ENCODE measurements around the gene IL1RN. TPM values are rescaled to one million over a fixed set of nuclear protein-coding genes. Genes with fewer than 3 reads are reported as not detected.

IL1RN gene
- total RNA-seq: under 1 TPM in 1 of 2 experiments, not detected in 1; 0.31 TPM

- POLR2A ChIA-PET: no interaction called here
Observed at GRCh38 chr2:113126845-113127645, at the start of gene IL1RN. IL1RN (plus strand) TSS chr2:113127598; CDS start chr2:113127625, 27 bp downstream.

GRCh38 chr2:113077921-113078320 is 49.5 kb upstream of the IL1RN start:
- ATAC-seq: no peak
- no peak overlapping the region for H3K4me3 Mint-ChIP-seq
- DNase-seq: no peak
- no peaks in the 10 kb centered on the region for H3K36me3 Mint-ChIP-seq (ENCODE audit: low read depth)
- H3K4me1 Mint-ChIP-seq (ENCODE audit: low read depth): peaks cover 30% of the 10 kb centered on the region
- ChIA-PET POLR2A (interaction anchor here (0.5 kb wide), 1 partner anchor 55 kb away, joined by 5 read pairs; no protein-coding TSS in a partner anchor), CTCF (interaction anchor here (1.0 to 12.0 kb wide), 7 partner anchors 9 to 171 kb away, joined by 3 to 215 read pairs (median 7); partner anchors contain the start of genes IL1F10 and PSD4)
- H3K27me3 Mint-ChIP-seq (ENCODE audit: low read depth): peaks cover 4% of the 10 kb centered on the region
- H3K9me3 Mint-ChIP-seq (ENCODE audit: insufficient read depth): no peaks in the 10 kb centered on the region
- H3K27ac Mint-ChIP-seq: no peak overlapping the region

More at GRCh38 chr2:113126845-113127645, at the start of gene IL1RN:
- no peak for ATAC-seq
- DNase-seq: peak; percentile 14
- H3K9me3 Mint-ChIP-seq (ENCODE audit: insufficient read depth): no peaks in the 10 kb centered on the region
- H3K4me3 Mint-ChIP-seq: no peak within 1 kb of the TSS
- no peaks in the 10 kb centered on the region for H3K36me3 Mint-ChIP-seq (ENCODE audit: low read depth)
- CTCF ChIA-PET: interaction anchor here (0.9 to 5.0 kb wide), 2 partner anchors 11 to 42 kb away, joined by 3 to 31 read pairs; no protein-coding TSS in a partner anchor
- peaks cover 6% of the 10 kb centered on the region for H3K27me3 Mint-ChIP-seq (ENCODE audit: low read depth)
- H3K4me1 Mint-ChIP-seq (ENCODE audit: low read depth): peaks cover 24% of the 10 kb centered on the region
- H3K27ac Mint-ChIP-seq: no peak within 1 kb of the TSS

- ATAC-seq (no peak), DNase-seq (no peak)
- peaks cover 30% of the 10 kb centered on the region for H3K4me1 Mint-ChIP-seq (ENCODE audit: low read depth)
- H3K4me3 Mint-ChIP-seq: no peak overlapping the region
- peaks cover 8% of the 10 kb centered on the region for H3K27me3 Mint-ChIP-seq (ENCODE audit: low read depth)
- POLR2A ChIA-PET: interaction anchor here (0.5 kb wide), 1 partner anchor 55 kb away, joined by 5 read pairs; no protein-coding TSS in a partner anchor
- H3K9me3 Mint-ChIP-seq (ENCODE audit: insufficient read depth): no peaks in the 10 kb centered on the region
- H3K36me3 Mint-ChIP-seq (ENCODE audit: low read depth): no peaks in the 10 kb centered on the region
- no peak overlapping the region for H3K27ac Mint-ChIP-seq
- CTCF ChIA-PET: interaction anchor here (1.0 to 12.0 kb wide), 7 partner anchors 9 to 170 kb away, joined by 3 to 215 read pairs (median 7); partner anchors contain the start of genes IL1F10 and PSD4
Observed at GRCh38 chr2:113078350-113078839, 49.0 kb upstream of the IL1RN start.

- ChIA-PET CTCF (interaction anchor here (1.3 to 12.0 kb wide), 21 partner anchors 10 to 361 kb away, joined by 4 to 215 read pairs (median 9); partner anchors contain the start of genes IL1F10 and PSD4), POLR2A (no interaction called here)
- Mint-ChIP-seq H3K9me3 (ENCODE audit: insufficient read depth) (no peaks in the 10 kb centered on the region), H3K27me3 (ENCODE audit: low read depth) (peaks cover 8% of the 10 kb centered on the region), H3K4me1 (ENCODE audit: low read depth) (peaks cover 28% of the 10 kb centered on the region), H3K4me3 (no peak overlapping the region), H3K36me3 (ENCODE audit: low read depth) (no peaks in the 10 kb centered on the region), H3K27ac (no peak overlapping the region)
- no peak for DNase-seq
- no peak for ATAC-seq
Observed at GRCh38 chr2:113079131-113079530, 48.3 kb upstream of the IL1RN start.

- Mint-ChIP-seq H3K9me3 (ENCODE audit: insufficient read depth) (no peaks in the 10 kb centered on the region), H3K4me3 (no peak overlapping the region), H3K4me1 (ENCODE audit: low read depth) (peaks cover 19% of the 10 kb centered on the region), H3K27ac (no peak overlapping the region), H3K36me3 (ENCODE audit: low read depth) (no peaks in the 10 kb centered on the region), H3K27me3 (ENCODE audit: low read depth) (peaks cover 8% of the 10 kb centered on the region)
- ATAC-seq (peak; percentile 42), DNase-seq (peak; percentile 61)
- POLR2A ChIA-PET: interaction anchor here (0.6 to 1.2 kb wide), 2 partner anchors 94 to 96 kb away, joined by 3 to 4 read pairs; partner anchors contain the start of gene PSD4
- CTCF ChIA-PET: interaction anchor here (0.6 to 12.0 kb wide), 62 partner anchors 9 to 362 kb away, joined by 3 to 215 read pairs (median 5); partner anchors contain the start of genes IL1F10 and PSD4
Observed at GRCh38 chr2:113080134-113080533, 47.3 kb upstream of the IL1RN start.

- Mint-ChIP-seq H3K27me3 (ENCODE audit: low read depth) (peaks cover 8% of the 10 kb centered on the region), H3K27ac (no peak overlapping the region), H3K4me3 (no peak overlapping the region), H3K9me3 (ENCODE audit: insufficient read depth) (no peaks in the 10 kb centered on the region), H3K4me1 (ENCODE audit: low read depth) (peaks cover 6% of the 10 kb centered on the region), H3K36me3 (ENCODE audit: low read depth) (no peaks in the 10 kb centered on the region)
- DNase-seq (no peak), ATAC-seq (no peak)
- CTCF ChIA-PET: interaction anchor here (1.4 to 12.0 kb wide), 5 partner anchors 8 to 309 kb away, joined by 4 to 215 read pairs (median 29); no protein-coding TSS in a partner anchor
- POLR2A ChIA-PET: interaction anchor here (0.6 kb wide), 1 partner anchor 35 kb away, joined by 3 read pairs; no protein-coding TSS in a partner anchor
Observed at GRCh38 chr2:113081488-113082210, 45.7 kb upstream of the IL1RN start.

GRCh38 chr2:113083296-113083695 is 44.1 kb upstream of the IL1RN start:
- no peak for DNase-seq

GRCh38 chr2:113084249-113085000 is 43.0 kb upstream of the IL1RN start:
- CTCF ChIA-PET: interaction anchor here (0.6 to 12.0 kb wide), 12 partner anchors 9 to 1157 kb away, joined by 3 to 215 read pairs (median 4); partner anchors contain the start of genes IL1F10 and PSD4
- H3K27ac Mint-ChIP-seq: no peak overlapping the region
- peaks cover 1% of the 10 kb centered on the region for H3K4me1 Mint-ChIP-seq (ENCODE audit: low read depth)
- H3K27me3 Mint-ChIP-seq (ENCODE audit: low read depth): peaks cover 10% of the 10 kb centered on the region
- ATAC-seq (peak; percentile 70), DNase-seq (no peak)
- H3K9me3 Mint-ChIP-seq (ENCODE audit: insufficient read depth): no peaks in the 10 kb centered on the region
- no peak overlapping the region for H3K4me3 Mint-ChIP-seq
- no peaks in the 10 kb centered on the region for H3K36me3 Mint-ChIP-seq (ENCODE audit: low read depth)
- POLR2A ChIA-PET: no interaction called here

More at GRCh38 chr2:113083296-113083695, 44.1 kb upstream of the IL1RN start:
- Mint-ChIP-seq H3K4me3 (no peak overlapping the region), H3K27ac (no peak overlapping the region), H3K36me3 (ENCODE audit: low read depth) (no peaks in the 10 kb centered on the region), H3K9me3 (ENCODE audit: insufficient read depth) (no peaks in the 10 kb centered on the region), H3K27me3 (ENCODE audit: low read depth) (peaks cover 10% of the 10 kb centered on the region), H3K4me1 (ENCODE audit: low read depth) (peaks cover 1% of the 10 kb centered on the region)
- ChIA-PET POLR2A (no interaction called here), CTCF (interaction anchor here (1.0 to 12.0 kb wide), 4 partner anchors 39 to 116 kb away, joined by 3 to 215 read pairs (median 10); no protein-coding TSS in a partner anchor)
- ATAC-seq: no peak

- CTCF ChIA-PET: interaction anchor here (0.8 to 12.0 kb wide), 9 partner anchors 10 to 144 kb away, joined by 3 to 215 read pairs (median 5); partner anchors contain the start of genes IL1F10 and PSD4
Observed at GRCh38 chr2:113085542-113085941, 41.9 kb upstream of the IL1RN start.

GRCh38 chr2:113088213-113088992 is 39.0 kb upstream of the IL1RN start:
- Mint-ChIP-seq H3K4me3 (no peak overlapping the region), H3K9me3 (ENCODE audit: insufficient read depth) (no peaks in the 10 kb centered on the region), H3K27ac (no peak overlapping the region), H3K36me3 (ENCODE audit: low read depth) (no peaks in the 10 kb centered on the region), H3K27me3 (ENCODE audit: low read depth) (peaks cover 3% of the 10 kb centered on the region), H3K4me1 (ENCODE audit: low read depth) (peaks cover 1% of the 10 kb centered on the region)
- ATAC-seq (no peak), DNase-seq (no peak)
- POLR2A ChIA-PET: no interaction called here
- CTCF ChIA-PET: interaction anchor here (0.6 to 4.2 kb wide), 9 partner anchors 9 to 302 kb away, joined by 3 to 44 read pairs (median 3); no protein-coding TSS in a partner anchor

More at GRCh38 chr2:113085542-113085941, 41.9 kb upstream of the IL1RN start:
- peaks cover 10% of the 10 kb centered on the region for H3K27me3 Mint-ChIP-seq (ENCODE audit: low read depth)
- no peak overlapping the region for H3K4me3 Mint-ChIP-seq
- DNase-seq: no peak
- peaks cover 1% of the 10 kb centered on the region for H3K4me1 Mint-ChIP-seq (ENCODE audit: low read depth)
- no peaks in the 10 kb centered on the region for H3K9me3 Mint-ChIP-seq (ENCODE audit: insufficient read depth)
- H3K36me3 Mint-ChIP-seq (ENCODE audit: low read depth): no peaks in the 10 kb centered on the region
- no peak for ATAC-seq
- POLR2A ChIA-PET: no interaction called here
- no peak overlapping the region for H3K27ac Mint-ChIP-seq

All from activated CD8-positive, alpha-beta T cell treated with anti-CD3 and anti-CD28 coated beads, Interleukin-2, amount 10 ng/mL, durations not matched to agents 7 days and 5 days (primary cell).